ENCODE results near the gene TRAPPC3.

TRAPPC3 gene

DNA sequence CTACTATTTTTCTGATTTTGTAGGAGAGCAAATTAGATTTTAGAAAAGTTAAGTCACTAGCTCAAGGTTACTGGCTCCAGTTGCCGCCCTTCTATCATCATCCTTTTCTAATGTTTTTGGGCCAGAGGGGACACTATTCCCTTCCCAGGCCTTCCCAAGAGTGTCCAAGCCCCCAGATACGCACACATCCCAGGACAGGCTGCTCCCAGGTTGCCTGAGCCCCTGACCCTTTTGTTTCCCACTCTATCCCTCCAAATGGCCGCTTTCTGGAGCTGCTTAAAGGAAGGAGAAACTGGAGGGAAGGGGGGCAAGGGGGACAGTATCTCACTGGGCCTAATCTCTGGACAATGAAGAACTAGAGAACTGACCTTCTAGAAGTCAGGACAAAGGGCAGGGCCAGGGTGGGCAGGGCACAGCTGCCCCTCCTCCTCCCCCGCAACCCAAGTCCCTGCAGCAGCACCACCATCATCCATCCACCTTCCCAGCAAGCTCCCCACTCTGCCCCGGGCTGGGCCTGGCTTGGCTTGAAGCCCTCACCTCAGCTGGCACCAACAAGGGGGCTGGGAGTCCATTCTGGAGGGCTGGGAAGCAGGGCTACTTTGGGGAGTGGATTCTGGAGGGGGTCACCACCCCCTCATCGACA lies 5.6 kb upstream of the TRAPPC3 start:
- H3K4me3 ChIP-seq (ENCODE audit: low read depth, low read length) = peak overlapping the region; percentile 91
- DNase-seq (ENCODE audit: low read depth) = no peak
- TF ChIP-seq CTCF (IDR thresholded peaks at IDR 0.05; ENCODE audit: control insufficient read depth, extremely low read depth, insufficient read depth) = no peak

GRCh38 chr1:36154335-36154734 lies 5.0 kb upstream of the TRAPPC3 start:
- no peak for TF ChIP-seq CTCF (IDR thresholded peaks at IDR 0.05; ENCODE audit: control insufficient read depth, extremely low read depth, insufficient read depth)
- no peak for DNase-seq (ENCODE audit: low read depth)
- H3K4me3 ChIP-seq (ENCODE audit: low read depth, low read length) = no peak overlapping the region

DNA sequence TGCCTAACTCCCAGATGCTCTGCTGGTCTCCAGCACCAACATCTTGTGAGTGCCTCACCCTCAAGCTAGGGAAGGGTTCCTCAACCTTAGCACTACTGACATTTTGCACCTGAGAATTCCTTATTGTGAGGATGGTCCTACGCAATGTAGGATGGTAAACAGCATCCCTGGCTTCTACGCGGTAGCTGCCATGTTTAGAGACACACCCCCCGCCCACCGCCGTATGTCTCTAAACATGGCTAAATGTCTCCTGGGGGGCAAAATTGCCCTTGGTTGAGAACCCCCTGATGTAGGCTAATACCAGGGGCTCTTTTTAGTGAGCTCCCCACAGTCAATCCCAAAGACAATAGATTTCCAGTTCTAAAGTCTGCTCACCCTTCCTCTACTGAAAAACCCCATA lies 4.2 kb upstream of the TRAPPC3 start:
- DNase-seq (ENCODE audit: low read depth) = no peak
- no peak for TF ChIP-seq CTCF (IDR thresholded peaks at IDR 0.05; ENCODE audit: control insufficient read depth, extremely low read depth, insufficient read depth)

GRCh38 chr1:36151845-36152203 lies 2.5 kb upstream of the TRAPPC3 start:
- no peak overlapping the region for H3K4me3 ChIP-seq (ENCODE audit: low read depth, low read length)
- no peak for TF ChIP-seq CTCF (IDR thresholded peaks at IDR 0.05; ENCODE audit: control insufficient read depth, extremely low read depth, insufficient read depth)
- DNase-seq (ENCODE audit: low read depth) = no peak

More for the DNA sequence above, 4.2 kb upstream of the TRAPPC3 start:
- no peak overlapping the region for H3K4me3 ChIP-seq (ENCODE audit: low read depth, low read length)

DNA sequence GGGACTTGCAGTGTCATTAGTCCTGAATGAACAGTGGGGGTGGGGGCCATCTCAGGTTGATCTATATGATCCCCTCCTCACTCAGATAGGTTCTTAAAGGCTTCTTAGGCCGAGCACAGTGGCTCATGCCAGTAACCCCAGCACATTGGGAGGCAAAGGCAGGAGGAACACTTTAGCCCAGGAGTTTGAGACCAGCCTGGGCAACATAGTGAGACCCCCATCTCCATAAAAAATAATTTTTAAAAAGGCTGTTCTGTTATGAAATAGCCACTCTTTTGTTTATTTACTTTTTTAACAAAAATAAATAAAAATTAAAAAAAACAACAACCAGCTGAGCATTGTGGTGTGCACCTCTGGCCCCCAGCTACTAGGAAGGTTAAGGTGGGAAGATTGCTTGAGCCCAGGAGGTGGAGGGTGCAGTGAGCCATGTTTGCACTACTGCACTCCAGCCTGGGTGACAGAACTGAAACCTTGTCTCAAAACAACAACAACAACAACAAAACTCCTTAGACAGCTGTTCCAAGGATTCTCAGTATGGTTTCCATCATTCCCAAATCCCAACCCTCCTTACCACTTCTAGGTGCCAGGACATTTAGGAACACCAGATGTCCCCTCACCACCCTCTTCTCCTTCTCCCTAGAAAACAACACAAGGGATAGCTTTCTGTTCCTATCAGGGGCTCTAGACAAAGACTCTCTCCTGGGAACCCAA lies 2.0 kb upstream of the TRAPPC3 start:
- TF ChIP-seq CTCF (IDR thresholded peaks at IDR 0.05; ENCODE audit: control insufficient read depth, extremely low read depth, insufficient read depth) = no peak
- DNase-seq (ENCODE audit: low read depth) = no peak
- no peak overlapping the region for H3K4me3 ChIP-seq (ENCODE audit: low read depth, low read length)

GRCh38 chr1:36150296-36151133 lies 1.2 kb upstream of the TRAPPC3 start:
- H3K4me3 ChIP-seq (ENCODE audit: low read depth, low read length) = 0 out of 2 replicates have a peak overlapping the region, but pooled peaks have one; percentile 4
- peak; percentile 92 for DNase-seq (ENCODE audit: low read depth)
- TF ChIP-seq CTCF (IDR thresholded peaks at IDR 0.05; ENCODE audit: control insufficient read depth, extremely low read depth, insufficient read depth) = no peak
